Fibroblast of lung (primary cell): ENCODE measurements around the gene TBX19. TPM values are rescaled to one million over a fixed set of nuclear protein-coding genes. Genes with fewer than 3 reads are reported as not detected.

Source experiments
- DNase-seq, 2 donors: peaks; one replicate each; pipeline versions ENCODE4 v3.0.0 to v3.0.0-alpha.2; 2010; ENCODE audit warnings: low read depth in 2 of 2
- H2AFZ ChIP-seq: 2 replicates; pipeline ENCODE4 v1.5.1; 2012; ENCODE audit warnings: low read length, control low read depth, inconsistent platforms
- H3K27ac ChIP-seq: 2 replicates; pipeline ENCODE4 v1.5.1; 2011; ENCODE audit warnings: low read length, control low read depth; ENCODE audit not compliant: insufficient read depth
- H3K27me3 ChIP-seq: 2 replicates; pipeline ENCODE4 v1.5.1; 2011; ENCODE audit warnings: mild to moderate bottlenecking, low read length; ENCODE audit not compliant: control insufficient read depth, insufficient read depth
- H3K36me3 ChIP-seq: 2 replicates; pipeline ENCODE4 v1.5.1; 2011; ENCODE audit warnings: low read length; ENCODE audit not compliant: control insufficient read depth, insufficient read depth
- H3K4me1 ChIP-seq: 2 replicates; pipeline ENCODE4 v1.5.1; 2011; ENCODE audit warnings: low read length; ENCODE audit not compliant: control insufficient read depth, insufficient read depth; ENCODE audit errors: extremely low read depth
- H3K4me2 ChIP-seq: 2 replicates; pipeline ENCODE4 v1.5.1; 2011; ENCODE audit warnings: low read length, control low read depth; ENCODE audit not compliant: insufficient read depth; ENCODE audit errors: extremely low read depth
- H3K4me3 ChIP-seq, 4 experiments: fragments of 200-600 bp in 1 of 4; sonication (generic) in 1 of 4; replicated peaks in 1 of 4; 2 replicates each; pipeline ENCODE4 v1.5.1; 2011 to 2016; ENCODE audit warnings: low read length in 4 of 4, low read depth in 3 of 4, mild to moderate bottlenecking in 3 of 4, control low read depth in 2 of 4, inconsistent platforms in 1 of 4, mixed read lengths in 1 of 4; ENCODE audit not compliant: insufficient read depth in 1 of 4; ENCODE audit errors: control extremely low read depth in 1 of 4
- H3K79me2 ChIP-seq: 2 replicates; pipeline ENCODE4 v1.5.1; 2012; ENCODE audit warnings: mild to moderate bottlenecking, low read length, inconsistent platforms; ENCODE audit not compliant: control insufficient read depth, insufficient read depth
- H3K9ac ChIP-seq: 2 replicates; pipeline ENCODE4 v1.5.1; 2011; ENCODE audit warnings: mild to moderate bottlenecking, low read length, control low read depth; ENCODE audit not compliant: insufficient read depth
- H3K9me3 ChIP-seq: 2 replicates; pipeline ENCODE4 v1.5.1; 2012; ENCODE audit warnings: low read depth, low read length; ENCODE audit not compliant: control insufficient read depth, insufficient read depth
- H4K20me1 ChIP-seq: 2 replicates; pipeline ENCODE4 v1.5.1; 2011; ENCODE audit warnings: low read length; ENCODE audit not compliant: control insufficient read depth, insufficient read depth; ENCODE audit errors: extremely low read depth
- CTCF ChIP-seq, 2 donors: IDR thresholded peaks in 1 of 2; conservative IDR thresholded peaks in 1 of 2; 1 replicate in 1 of 2; 2 replicates in 1 of 2; pipeline ENCODE4 v1.5.1; 2011 to 2012; ENCODE audit warnings: low read length in 2 of 2, control low read depth in 1 of 2, inconsistent platforms in 1 of 2, low read depth in 1 of 2, mild to moderate bottlenecking in 1 of 2
- EZH2 ChIP-seq: IDR thresholded peaks from 2 replicates; pipeline ENCODE4 v1.5.1; 2012; ENCODE audit warnings: low read length, control low read depth, mild to moderate bottlenecking; ENCODE audit errors: missing control alignments
- polyA plus RNA-seq, 2 donors: library from polyadenylated mRNA; depleted of rRNA in 1 of 2; stranded (reverse) in 1 of 2; unstranded in 1 of 2; fragments of >200 nt; gene quantifications; 2 replicates each; pipeline ENCODE4 v1.2.1, GENCODE V29; 2011 to 2012; ENCODE audit warnings: missing spikeins in 1 of 2
- total RNA-seq: library from RNA; depleted of rRNA; stranded (reverse); fragments of >200 nt; gene quantifications from 2 replicates; pipeline ENCODE4 v1.2.1, GENCODE V29; 2014

Gene TBX19
- total and polyA plus RNA-seq, 2 donors (not counting 1 experiment from before 2014, with no cell fraction given), result 0.94 to 1.2 TPM

GRCh38 chr1:168259567-168259966, 21.1 kb upstream of the TBX19 start:
- peaks cover 2% of the 10 kb centered on the region for H3K4me1 ChIP-seq
- H4K20me1 ChIP-seq, result no peaks in the 10 kb centered on the region
- H3K79me2 ChIP-seq, result no peaks in the 10 kb centered on the region
- TF ChIP-seq CTCF (conservative IDR thresholded peaks at IDR 0.05 in 1 of 2, IDR thresholded peaks at IDR 0.05 in 1 of 2; ENCODE audit: low read depth in 1 of 2, low read length in 2 of 2) (no peak), EZH2 (no peak)
- no peak overlapping the region for H3K4me3 ChIP-seq
- H3K27me3 ChIP-seq, result no peaks in the 10 kb centered on the region
- H3K27ac ChIP-seq, result no peak overlapping the region
- no peak for DNase-seq
- no peak overlapping the region for H2AFZ ChIP-seq
- no peak overlapping the region for H3K4me2 ChIP-seq
- no peaks in the 10 kb centered on the region for H3K36me3 ChIP-seq
- H3K9ac ChIP-seq, result no peak overlapping the region
- H3K9me3 ChIP-seq, result no peaks in the 10 kb centered on the region

GRCh38 chr1:168260393-168260792, 20.3 kb upstream of the TBX19 start:
- H4K20me1 ChIP-seq, result no peaks in the 10 kb centered on the region
- no peaks in the 10 kb centered on the region for H3K27me3 ChIP-seq
- H3K9me3 ChIP-seq, result no peaks in the 10 kb centered on the region
- H3K4me1 ChIP-seq, result peaks cover 2% of the 10 kb centered on the region
- DNase-seq, result no peak
- no peak overlapping the region for H3K4me3 ChIP-seq
- H3K27ac ChIP-seq, result no peak overlapping the region
- H3K9ac ChIP-seq, result no peak overlapping the region
- H3K4me2 ChIP-seq, result no peak overlapping the region
- H2AFZ ChIP-seq, result no peak overlapping the region
- no peaks in the 10 kb centered on the region for H3K36me3 ChIP-seq
- H3K79me2 ChIP-seq, result no peaks in the 10 kb centered on the region
- no peak for TF ChIP-seq EZH2
- TF ChIP-seq CTCF (conservative IDR thresholded peaks at IDR 0.05 in 1 of 2, IDR thresholded peaks at IDR 0.05 in 1 of 2; ENCODE audit: low read depth in 1 of 2, low read length in 2 of 2), result no peak

GRCh38 chr1:168261390-168261789, 19.3 kb upstream of the TBX19 start:
- peak; percentile 43 to 81 for DNase-seq
- no peak overlapping the region for H3K27ac ChIP-seq
- H3K79me2 ChIP-seq, result no peaks in the 10 kb centered on the region
- H4K20me1 ChIP-seq, result no peaks in the 10 kb centered on the region
- no peak for TF ChIP-seq EZH2
- TF ChIP-seq CTCF (conservative IDR thresholded peaks at IDR 0.05 in 1 of 2, IDR thresholded peaks at IDR 0.05 in 1 of 2; ENCODE audit: low read depth in 1 of 2, low read length in 2 of 2), result no peak
- no peak overlapping the region for H3K4me2 ChIP-seq
- no peak overlapping the region for H2AFZ ChIP-seq
- no peak overlapping the region for H3K4me3 ChIP-seq
- no peaks in the 10 kb centered on the region for H3K9me3 ChIP-seq
- no peaks in the 10 kb centered on the region for H3K36me3 ChIP-seq
- peaks cover 2% of the 10 kb centered on the region for H3K4me1 ChIP-seq
- H3K27me3 ChIP-seq, result no peaks in the 10 kb centered on the region
- H3K9ac ChIP-seq, result no peak overlapping the region
